ENCODE measurements around the gene GPR107. TPM values are rescaled to one million over a fixed set of nuclear protein-coding genes. Genes with fewer than 3 reads are reported as not detected.

GPR107 gene
- total and polyA plus RNA-seq, 2 of the 8 experiments (the other 6 are each of a cell fraction or from before 2014, with no cell fraction given), result 19.3 to 30.7 TPM

GRCh38 chr9:130101915-130102314 lies 48.2 kb downstream of the GPR107 start (continued):
- TF ChIP-seq CHD7 (IDR thresholded peaks at IDR 0.05; ENCODE audit: insufficient replicate concordance, low read length), result no peak
- TF ChIP-seq YY1 (IDR thresholded peaks at IDR 0.05; ENCODE audit: low read depth, low read length), result no peak
- no peak for TF ChIP-seq BACH1 (IDR thresholded peaks at IDR 0.05; ENCODE audit: low read length)
- no peak for TF ChIP-seq GABPA (IDR thresholded peaks at IDR 0.05; ENCODE audit: borderline replicate concordance, insufficient read depth, low read length)
- no peak for TF ChIP-seq RBBP5 (IDR thresholded peaks at IDR 0.05; ENCODE audit: borderline replicate concordance, low read depth, low read length)
- no peak for TF ChIP-seq E2F6 (IDR thresholded peaks at IDR 0.05)
